Fibroblast of skin of left quadriceps (primary cell): ENCODE data around the gene DAPK1.

Source experiments
- DNase-seq, 2 experiments: peaks; one replicate each; pipeline ENCODE4 v3.0.0-alpha.2; 2013; ENCODE audit warnings: low read depth in 2 of 2

Gene DAPK1

DNA sequence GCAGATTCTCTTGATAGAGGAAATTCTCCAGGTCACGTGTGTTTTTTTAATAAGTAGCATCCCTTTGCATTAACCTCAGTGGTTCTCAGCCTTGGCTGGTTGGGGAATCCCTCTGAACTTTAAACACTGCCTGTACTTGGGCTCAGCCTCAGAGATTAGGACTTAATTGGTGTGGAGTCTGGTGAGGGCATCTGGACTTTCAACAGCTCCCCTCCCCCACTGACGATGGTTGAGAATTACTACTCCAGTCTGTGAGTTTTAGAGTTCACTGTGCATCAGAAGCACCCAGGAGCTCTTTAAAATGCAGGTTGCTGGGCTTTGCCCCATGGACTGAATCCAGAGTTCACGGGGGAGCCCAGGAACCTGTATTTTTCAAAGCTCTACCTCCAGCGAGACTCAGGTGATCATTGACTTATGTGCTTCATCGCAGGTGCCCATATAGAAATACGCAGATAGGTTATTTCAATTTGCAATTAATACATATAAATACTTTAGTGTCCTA lies 71.4 kb downstream of the DAPK1 start:
- no peak for DNase-seq

DNA sequence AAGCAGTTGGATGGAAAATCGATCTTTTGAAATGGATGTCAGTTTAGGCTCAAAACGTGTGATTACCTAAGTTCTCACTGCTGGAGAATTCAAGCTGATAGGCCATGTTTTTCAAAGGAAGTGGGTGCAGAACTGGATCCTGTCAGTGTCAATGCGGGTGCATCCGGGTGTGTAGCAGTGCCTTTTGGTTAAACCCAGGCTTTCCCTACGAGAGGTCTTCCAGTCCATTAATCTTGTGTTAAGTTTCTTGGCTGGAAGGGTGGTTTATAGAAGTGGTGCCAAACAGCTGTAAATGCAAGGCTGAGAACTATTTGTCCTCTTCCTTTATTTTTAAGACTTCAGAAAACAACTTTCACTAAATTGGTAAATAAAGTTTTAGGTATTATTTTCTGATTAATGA lies 71.9 kb downstream of the DAPK1 start:
- no peak for DNase-seq

DNA sequence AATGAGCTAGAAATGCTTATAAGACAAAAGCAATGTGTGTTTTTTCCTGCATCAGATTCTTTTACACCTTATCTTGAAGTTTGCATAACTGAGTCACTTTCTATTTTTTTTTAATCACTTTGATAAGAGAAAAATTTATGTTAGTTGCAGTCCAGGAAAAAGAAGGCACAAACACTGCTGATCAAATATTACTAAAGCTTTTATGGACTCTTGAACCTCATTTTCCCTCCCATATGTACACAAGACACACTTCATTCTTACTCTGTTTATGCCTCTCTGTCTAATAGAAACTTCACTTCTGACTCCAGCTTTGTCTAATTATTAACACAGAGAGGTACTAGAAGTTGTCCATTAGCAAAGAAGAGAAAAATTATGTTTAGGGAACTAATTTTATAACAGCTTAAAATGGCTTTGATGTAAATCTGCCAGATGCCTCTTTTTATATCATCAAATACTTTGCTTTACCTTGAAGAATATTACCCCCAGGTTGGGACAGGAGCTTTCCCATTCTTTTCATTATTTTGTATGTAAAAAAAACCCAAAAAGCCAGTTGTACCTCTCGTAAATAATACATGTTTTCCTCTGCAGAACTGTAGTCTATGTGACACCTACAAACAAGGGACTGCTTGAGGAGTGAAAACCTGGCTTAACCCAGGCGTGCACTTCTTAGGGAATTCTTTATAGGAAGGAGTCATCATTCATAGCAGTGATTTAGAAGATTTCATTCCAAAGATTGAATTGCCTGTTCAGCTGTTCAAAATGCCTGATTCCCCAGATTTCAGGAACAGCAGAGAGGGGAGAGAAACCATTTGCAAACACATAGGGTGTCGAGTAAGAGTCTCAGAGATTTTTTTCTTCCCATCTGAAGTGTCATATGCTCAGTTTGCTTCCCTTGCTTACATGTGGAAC lies 72.6 kb downstream of the DAPK1 start:
- DNase-seq = no peak

DNA sequence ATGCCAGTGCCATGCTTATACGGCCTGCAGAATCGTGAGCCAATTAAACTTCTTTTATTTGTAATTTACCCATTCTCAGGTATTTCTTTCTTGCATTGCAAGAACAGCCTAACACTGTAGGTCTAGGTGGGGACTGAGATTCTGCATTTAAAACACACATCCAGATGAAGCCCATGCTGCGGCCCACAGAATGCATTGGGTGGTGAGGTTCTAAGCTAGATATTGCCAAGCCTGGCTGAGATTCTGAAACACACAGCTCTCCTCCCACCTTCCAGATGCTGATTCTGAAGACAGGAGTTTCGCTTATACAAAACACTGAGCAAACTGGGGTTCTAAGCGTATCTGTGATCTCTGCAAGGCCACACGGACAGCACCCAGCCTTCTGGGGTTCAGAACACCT lies 75.1 kb downstream of the DAPK1 start:
- DNase-seq = no peak

DNA sequence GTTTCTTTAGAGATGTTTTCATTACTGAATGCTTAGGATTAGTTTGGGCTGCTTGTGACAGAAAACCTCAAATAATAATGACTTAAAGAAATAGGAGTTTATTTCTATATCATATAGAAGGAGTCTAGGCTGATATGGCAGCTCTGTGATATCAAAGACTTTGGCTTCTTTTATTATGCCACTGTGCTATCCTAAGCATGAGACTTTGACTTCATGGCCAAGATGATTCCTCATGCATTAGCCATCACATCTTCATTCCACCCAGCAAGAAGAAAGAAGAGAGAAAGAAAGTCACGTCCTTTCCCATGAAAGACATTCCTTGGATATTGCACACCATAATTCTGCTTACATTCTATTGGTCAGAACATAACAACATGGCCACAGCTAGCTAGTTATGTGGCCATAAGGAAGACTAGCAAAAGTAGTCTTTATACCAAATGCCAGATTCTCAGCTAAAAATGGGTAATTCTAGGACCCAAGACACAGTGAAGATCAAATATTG lies 76.2 kb downstream of the DAPK1 start:
- no peak for DNase-seq

DNA sequence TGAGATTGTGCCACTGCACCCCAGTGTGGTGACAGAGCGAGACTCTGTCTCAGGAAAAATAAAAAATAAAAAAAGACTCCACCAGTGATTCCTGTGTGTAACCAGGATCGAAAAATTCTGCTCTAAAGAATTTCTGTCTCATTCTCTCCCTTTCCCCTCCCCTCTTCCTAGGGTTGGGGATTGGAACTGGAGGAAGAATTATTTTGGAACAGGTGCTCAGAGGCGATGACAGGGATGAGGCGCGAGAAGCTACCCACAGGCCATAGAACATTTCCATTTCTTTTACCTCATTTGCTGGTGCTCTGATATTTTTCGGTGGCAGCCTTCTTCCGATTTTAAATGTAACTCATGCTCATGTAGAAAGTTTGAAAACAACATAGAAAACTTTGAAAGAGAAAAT lies 80.1 kb downstream of the DAPK1 start:
- no peak for DNase-seq

DNA sequence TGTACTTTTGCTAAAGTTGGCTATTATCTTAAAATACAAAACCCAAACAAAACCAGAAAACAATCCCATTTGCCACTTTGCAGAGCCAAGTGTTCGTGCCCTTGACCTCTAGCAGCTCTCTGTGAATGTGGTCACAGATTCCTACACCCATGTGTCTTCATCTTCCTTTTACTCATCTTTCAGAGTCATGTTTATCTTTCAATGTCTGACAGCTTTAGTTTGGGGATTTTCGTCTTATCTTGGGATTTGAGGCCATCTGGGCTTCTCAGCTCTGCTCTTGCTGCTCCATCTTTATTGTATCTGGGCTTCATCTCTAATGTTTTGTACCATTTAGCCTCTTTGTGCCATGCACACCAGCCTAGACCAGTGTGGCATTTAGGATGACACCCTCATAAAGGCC lies 81.0 kb downstream of the DAPK1 start:
- no peak for DNase-seq

DNA sequence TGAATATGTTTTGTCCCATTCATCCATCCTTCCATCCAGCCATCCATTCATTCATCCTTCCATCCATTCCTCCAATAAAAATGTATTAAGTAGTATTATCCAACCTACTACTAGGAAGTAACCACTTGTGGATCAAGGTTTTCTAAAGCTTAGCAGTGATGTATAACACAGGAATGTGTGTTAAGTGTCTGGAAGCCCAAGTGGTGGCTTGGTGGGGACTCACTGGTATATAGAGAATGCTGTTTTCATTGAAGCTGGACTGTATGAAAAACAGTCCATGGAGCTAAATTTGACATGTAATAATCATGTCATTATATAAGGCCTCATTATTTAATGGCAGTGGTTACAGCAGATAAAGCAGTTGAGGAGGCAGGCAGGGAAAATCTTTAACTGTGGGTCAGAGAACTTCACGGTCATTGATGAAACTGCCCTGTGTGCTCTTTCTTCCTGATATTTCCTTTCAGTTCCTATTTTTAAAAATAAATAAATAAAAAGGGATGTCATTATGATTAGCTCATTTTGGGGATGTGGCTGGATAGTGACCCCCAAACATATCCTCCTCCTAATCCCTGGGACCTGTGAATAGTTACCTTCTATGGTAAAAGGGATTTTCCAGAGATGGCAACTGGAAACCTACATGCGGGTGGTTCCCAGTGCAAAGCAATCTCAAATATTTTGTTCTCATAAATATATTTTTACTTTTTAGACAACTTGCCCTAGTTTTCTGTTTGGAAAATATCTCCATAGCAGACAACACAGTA lies 82.3 kb downstream of the DAPK1 start:
- DNase-seq = no peak

DNA sequence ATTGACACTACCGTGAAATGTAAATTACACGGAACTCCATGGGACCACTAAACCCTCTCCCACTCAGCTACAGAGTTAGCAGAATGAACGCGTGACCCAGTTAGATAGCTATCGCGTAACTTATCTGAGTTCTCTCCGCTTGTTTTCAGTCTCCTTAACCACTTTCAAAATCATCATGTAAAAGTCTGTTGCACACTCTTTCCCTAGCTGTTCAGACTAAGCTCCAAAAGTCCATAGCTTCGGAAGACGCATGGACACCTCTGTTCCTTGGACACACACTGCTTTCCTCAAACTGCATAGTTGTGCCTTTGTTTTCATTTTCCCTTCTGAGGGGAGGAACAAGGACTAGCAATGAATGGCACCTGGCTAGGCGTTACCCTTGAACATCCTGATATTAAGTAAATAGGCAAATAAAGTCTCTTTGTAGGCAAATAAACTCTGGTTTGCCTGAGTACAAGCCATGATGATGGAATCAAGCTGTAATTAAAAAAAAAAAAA lies 83.3 kb downstream of the DAPK1 start:
- DNase-seq = no peak

DNA sequence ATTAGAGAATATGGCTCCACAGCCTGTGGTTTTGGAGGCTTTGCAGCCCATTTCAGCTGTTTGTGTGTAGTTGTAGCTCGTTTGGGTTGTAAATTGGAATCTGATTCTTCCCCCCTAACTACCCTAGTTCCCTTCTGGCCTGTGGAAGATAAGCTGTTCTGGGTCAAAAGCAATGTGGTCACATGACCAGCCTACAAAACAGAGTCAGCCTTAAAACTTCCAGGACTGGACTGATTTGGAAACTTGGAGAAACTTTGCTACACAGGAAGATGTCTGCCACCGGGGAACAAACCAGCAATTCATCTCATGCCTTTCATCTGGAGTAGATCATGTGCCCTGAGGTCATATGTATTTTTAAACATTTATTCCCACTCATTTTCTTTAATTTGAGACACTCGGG lies 83.8 kb downstream of the DAPK1 start:
- DNase-seq = no peak

DNA sequence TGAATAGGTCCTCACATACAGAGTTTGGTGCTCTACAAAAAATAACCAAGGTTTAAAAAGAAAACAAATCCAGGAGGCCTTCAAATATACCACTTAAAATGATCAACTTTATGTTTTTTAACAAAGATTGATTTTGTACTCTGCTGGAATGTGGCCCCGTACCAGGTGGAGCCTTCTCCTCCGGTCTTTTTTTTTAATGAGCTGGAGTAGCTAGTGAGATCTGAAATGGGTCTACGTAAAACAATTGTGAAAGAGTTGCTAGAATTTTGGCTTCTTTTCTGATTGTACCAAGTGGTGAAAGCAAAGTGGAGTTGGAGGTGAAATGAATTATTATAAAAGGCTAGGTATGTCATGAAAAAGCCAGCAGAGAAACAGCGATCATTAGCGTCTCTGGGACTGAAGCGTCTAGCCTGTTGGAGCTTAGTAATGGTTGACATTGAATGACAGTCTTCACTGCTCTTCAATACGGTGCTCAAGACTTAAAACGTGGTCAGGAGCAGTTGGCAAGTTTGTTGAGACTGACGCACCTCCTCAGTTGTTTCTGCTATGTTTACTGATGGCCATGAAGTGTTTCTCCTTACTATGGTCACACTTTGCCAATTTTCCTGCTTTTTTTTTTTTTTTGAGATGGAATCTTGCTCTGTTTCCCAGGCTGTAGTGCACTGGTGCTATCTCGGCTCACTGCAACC lies 84.4 kb downstream of the DAPK1 start:
- DNase-seq = no peak

DNA sequence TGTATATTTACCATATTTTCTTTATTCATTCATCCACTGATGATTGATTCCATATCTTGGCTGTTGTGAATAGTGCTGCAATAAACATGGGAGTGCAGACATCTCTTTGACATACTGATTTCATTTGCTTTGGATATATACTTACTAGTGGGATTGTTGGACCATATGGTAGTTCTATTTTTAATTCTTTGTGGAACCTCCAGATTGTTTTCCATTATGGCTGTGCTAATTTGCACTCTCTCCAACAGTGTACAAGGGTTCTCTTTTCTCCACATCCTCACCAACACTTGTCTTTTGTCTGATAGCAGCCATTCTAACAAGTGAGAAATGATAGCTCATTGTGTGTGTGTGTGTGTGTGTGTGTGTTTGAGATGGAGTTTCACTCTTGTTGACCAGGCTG lies 86.7 kb downstream of the DAPK1 start:
- DNase-seq = no peak

DNA sequence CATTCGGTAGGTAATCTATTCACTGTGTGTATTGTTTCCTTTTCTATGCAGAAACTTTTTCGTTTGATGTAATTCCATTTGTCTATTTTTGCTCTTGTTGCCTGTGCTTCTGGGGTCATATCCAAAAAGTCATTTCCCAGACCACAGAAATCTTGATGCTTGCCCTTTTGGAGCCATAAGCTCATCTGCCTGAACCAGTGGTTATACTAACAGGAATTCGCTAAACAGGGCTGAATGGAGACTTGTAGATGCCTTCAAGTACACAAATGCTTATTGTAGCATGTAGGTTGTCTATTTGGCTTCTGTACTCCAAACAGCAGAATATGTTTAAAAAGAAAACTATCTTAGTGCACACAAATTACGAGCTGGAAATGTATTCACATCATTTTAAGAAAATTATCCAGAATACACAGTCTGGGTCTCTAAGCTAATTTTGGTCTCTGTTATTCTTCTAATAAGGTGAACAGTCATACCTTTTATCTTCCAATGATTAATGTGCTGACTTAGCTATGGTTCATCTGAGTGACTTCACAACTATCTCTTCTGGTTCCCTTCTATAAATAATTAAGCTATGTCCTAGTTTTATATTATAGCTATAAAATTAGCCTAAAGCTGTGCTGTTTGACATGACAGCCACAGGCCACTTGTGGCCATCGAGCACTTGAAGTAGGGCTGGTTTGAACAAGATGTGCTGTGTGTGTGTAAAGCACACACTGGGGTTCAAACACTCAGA lies 87.6 kb downstream of the DAPK1 start:
- DNase-seq = no peak

DNA sequence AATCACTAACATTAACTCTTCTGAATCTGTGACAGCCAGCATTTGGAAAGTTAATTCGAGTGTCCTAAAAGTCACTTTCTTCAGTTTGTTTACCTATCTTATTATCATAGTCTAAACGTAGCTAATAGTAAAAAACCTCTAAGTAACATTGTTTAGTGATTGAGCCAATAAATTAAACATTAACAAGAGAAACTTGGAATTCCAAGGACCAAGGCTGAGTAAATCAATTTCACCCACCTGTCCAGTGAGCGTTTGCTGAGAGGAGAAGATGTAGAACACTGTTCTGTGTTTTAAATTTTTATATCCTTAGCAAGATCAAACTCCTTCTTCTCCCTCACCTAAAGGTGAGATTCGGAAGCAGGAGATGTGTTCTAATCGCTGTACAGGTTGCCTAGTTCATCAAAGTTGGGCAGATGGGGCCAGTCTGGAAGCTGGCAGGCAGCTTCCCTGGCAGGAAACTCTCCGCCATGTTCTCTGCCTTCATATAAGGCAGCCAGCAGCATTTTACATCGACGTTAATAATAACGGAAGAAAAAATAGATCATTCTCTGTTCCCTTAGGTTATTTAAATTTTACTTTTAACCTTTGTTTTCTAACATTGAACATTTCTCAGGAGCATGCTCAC lies 89.2 kb downstream of the DAPK1 start:
- no peak for DNase-seq

DNA sequence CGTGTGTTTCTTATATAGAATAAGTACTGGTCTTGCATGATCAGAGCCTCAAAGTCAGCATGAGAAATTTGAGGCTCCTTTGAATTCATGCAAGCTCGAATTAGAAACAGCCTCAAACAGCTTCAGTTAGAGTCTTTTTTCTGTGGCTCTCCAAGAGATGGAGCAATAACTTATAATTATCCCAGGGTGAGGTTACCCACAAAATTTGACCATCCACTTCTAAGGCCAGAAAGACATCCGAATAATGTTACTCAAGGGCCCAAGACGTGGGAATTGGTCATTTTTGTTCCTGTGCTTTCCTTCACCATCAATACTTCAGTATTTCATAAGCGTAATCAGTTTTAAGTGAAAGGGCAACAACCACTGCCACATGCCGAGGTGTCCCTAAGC lies 89.7 kb downstream of the DAPK1 start:
- no peak for DNase-seq

DNA sequence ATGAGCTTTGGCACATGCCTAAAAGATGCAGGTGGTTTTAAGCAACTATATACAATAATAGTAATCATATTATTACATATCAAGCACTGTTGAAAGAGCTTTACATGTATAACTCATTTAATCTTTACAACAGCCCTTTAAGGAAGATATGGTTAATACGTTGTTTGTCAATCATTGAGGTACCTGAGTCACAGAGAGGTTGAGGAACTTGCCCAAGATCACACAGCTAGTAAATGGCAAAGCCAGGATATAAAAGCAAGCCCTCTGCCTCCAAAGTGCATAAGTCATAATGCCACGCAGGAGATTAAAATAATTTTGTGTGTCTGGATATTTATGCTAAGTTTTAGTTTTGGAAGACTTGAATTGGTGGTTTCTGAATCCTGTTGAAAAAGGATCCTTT lies 90.2 kb downstream of the DAPK1 start:
- DNase-seq = no peak

DNA sequence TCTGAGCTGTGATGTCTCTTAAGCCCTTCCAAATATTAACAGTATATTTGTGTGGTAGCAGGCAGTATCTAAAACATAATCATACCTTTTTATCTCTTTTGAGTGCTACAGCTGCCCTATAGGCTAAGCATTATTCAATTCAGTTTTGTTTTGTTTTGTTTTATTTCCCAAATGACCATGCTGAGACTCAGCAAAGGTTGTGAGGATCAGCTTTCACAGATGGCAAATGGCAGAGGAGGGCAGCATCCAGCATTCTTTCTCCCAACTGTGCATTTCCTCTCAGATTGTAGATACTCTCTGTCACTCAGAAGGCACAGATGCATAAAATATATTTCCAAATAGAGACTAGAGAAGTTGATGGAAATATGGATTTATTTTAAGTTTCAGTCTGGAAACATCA lies 90.7 kb downstream of the DAPK1 start:
- no peak for DNase-seq

DNA sequence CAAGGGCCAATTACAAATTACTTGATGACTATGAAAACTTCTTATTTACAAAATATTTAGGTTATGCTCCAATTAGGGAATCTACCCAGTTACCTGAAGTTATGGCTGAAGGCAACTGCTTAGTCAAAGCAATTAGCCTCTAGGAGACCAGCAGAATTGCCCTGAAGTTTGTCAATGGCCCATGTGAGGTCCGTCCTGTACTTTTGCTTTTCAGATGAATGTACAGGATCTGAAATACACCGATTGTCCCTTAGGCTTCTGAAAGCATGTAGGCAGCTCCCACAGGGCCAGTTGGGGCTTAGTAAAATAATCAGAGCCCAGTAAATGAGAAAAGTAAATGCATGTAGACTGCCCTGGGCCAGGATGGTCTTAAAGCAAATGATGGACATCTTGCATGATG lies 93.3 kb downstream of the DAPK1 start:
- DNase-seq = no peak

DNA sequence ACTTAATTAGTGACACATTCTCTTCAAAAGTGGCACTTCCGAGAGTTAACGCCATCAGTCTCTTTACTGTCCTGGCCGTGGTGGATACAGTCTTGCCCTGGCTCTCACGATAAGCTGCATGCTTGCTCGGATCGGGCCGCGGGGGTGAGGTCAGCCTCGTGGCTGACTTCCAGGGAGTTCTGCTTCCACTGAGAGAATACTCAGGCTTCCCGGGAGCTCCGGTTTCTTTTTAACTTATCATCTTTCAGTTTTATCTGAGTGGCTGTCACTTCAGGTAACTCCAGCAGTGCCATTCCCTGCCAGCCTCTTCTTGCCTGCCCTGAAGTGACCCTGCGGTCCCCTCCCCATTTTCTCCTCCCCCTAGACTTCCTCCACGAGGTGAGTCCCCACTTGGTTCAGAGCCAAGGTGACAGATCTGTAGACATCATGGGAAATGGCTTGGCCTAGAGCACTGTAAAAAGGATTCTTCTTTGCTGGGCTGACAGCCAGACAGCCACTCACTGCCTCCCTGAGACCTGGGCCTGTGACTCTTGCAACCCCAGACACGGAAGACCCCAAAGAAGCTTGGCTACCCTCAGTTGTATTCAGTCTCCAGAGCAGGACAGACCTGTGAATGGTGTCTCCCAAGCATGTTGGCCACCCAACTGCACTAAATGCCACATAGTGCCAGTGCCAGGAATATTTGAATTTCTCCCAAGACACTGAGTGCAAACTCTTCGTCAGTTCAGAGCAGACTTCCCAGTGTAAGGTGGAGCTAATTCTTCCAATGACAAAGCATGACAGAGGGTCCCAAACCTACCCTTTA lies 95.1 kb downstream of the DAPK1 start:
- no peak for DNase-seq

DNA sequence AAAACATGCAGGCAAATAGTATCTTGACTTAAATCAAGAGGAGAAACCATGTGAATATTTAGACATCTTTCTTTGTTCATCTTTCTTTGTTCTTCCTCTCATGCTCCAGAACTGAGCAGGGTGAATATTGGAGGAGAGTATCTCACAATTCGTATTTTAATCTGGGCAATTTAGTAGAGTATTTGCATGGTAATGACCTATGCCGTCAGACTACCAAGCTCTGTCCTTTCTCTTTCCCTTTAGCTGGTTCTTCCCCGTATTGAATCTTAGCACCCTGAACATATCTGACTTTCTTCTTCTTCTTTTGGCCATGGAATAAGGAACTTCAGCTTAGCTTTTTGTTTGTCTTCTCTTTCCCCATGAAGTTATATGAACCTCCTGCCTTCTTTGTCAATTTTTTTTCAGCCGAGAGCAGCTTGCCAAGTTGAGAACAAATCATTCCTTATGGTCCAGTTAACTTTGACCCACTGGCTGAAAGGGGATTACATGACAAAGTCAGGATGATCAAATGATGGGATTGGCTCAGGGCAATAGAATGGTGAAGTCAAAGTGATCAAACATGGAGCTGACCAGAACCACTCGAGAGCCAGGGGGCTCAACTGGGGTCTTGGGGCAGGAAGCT lies 95.8 kb downstream of the DAPK1 start:
- DNase-seq = no peak
